PFSK-1 (cell line): Measurements from ENCODE around the gene PGLYRP2.

Experiments used
- FOXP2 ChIP-seq: optimal IDR thresholded peaks from 2 replicates; pipeline ENCODE3; 2011; ENCODE audit warnings: borderline replicate concordance, control low read depth, inconsistent platforms; ENCODE audit not compliant: insufficient read depth; ENCODE audit errors: extremely low read length, extremely low read depth
- POLR2AphosphoS5 ChIP-seq: IDR thresholded peaks from 2 replicates; pipeline ENCODE4 v1.6.1; 2012; ENCODE audit warnings: low read depth, mild to moderate bottlenecking, control low read depth, low read length, moderate library complexity
- REST ChIP-seq, 2 experiments: IDR thresholded peaks; 2 replicates each; pipeline versions ENCODE4 v1.6.1 to v1.8.0; 2011 to 2012; ENCODE audit warnings: low read depth in 2 of 2, low read length in 2 of 2, control low read depth in 1 of 2, inconsistent platforms in 1 of 2, mild to moderate bottlenecking in 1 of 2, moderate library complexity in 1 of 2; ENCODE audit not compliant: insufficient read depth in 1 of 2
- SIN3A ChIP-seq: IDR thresholded peaks from 2 replicates; pipeline ENCODE4 v1.6.1; 2012; ENCODE audit warnings: mild to moderate bottlenecking, low read length, moderate library complexity, borderline replicate concordance; ENCODE audit not compliant: insufficient read depth
- TAF1 ChIP-seq: IDR thresholded peaks from 2 replicates; pipeline ENCODE4 v1.6.1; 2012; ENCODE audit warnings: low read length, control low read depth, borderline replicate concordance; ENCODE audit not compliant: insufficient read depth

DNA sequence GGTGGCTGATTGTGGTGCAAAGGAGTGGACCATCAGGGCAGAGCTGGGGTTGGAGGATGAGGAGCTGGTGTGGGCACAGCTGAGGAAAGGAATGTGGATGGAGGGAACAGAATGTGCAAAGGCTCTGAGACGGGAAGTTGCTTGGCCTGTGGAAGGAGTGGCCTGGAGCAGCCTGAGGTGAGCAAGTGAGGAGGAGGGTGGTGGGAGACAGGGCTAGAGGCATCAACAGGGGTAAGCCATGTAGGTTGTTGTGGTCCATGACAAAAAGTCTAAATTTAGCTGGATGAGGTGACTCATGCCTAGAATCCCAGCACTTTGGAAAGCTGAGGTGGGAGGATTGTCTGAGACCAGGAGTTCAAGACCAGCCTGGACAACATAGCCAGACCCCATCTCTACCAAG is 38.5 kb upstream of the PGLYRP2 start:
- no peak for TF ChIP-seq TAF1
- no peak for TF ChIP-seq POLR2AphosphoS5
- TF ChIP-seq REST (IDR thresholded peaks at IDR 0.05; ENCODE audit: insufficient read depth in 1 of 2, low read depth in 2 of 2, low read length in 2 of 2) = no peak
- TF ChIP-seq SIN3A = no peak
- no peak for TF ChIP-seq FOXP2
